Measurements from ENCODE around the gene RPS19. TPM values are rescaled to one million over a fixed set of nuclear protein-coding genes. Genes with fewer than 3 reads are reported as not detected.

RPS19 gene
- total RNA-seq, 1 experiment from 2014 or later = 2,593 TPM

DNA sequence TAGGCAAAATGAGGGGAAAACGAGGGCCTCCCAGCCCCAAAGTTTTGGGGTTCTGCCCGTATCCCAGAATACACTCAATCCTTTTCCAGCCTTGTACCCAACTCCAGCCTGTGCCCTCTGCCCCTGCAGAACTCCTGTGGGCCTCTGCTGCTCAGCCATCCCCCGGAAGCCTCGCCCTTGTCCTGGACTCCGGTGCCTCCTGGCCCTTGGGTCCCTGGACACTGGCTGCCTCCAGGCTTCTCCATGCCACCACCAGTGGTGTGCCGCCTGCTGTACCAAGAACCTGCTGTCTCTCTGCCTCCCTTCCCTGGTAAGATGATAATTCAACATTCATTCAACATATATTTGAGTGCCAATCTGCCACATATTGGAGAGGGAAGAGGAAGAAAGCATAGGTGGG is 11.4 kb upstream of the RPS19 start:
- no peak overlapping the region for H2AFZ ChIP-seq
- H3K79me2 ChIP-seq (ENCODE audit: low read depth) = no peaks in the 10 kb centered on the region
- intact Hi-C loops (cut with micrococcal nuclease; ENCODE audit: unreplicated experiment) = no loop called here
- ChIA-PET POLR2A (ENCODE audit: unreplicated experiment) (no interaction called here), CTCF (interaction anchor here (0.6 kb wide), 2 partner anchors 21 to 185 kb away, joined by 4 to 16 read pairs; no protein-coding TSS in a partner anchor)
- peaks cover 46% of the 10 kb centered on the region for H3K27me3 ChIP-seq (ENCODE audit: insufficient read depth, low read depth)
- H3K9me3 ChIP-seq (ENCODE audit: insufficient read depth, low read depth) = no peaks in the 10 kb centered on the region
- no peak overlapping the region for H3K4me2 ChIP-seq
- H3K9me2 ChIP-seq (ENCODE audit: insufficient read depth) = no peaks in the 10 kb centered on the region
- no TSS peak for BruUV-seq (replicated peaks)
- no peaks in the 10 kb centered on the region for H3K4me1 ChIP-seq (replicated peaks; ENCODE audit: insufficient read depth)
- no peaks in the 10 kb centered on the region for H4K20me1 ChIP-seq (ENCODE audit: insufficient read depth)
- H3K36me3 ChIP-seq (ENCODE audit: low read depth) = no peaks in the 10 kb centered on the region
- no peaks in the 10 kb centered on the region for H3F3A ChIP-seq (ENCODE audit: insufficient read depth, low read depth)
- no peak overlapping the region for H3K27ac ChIP-seq
- TF ChIP-seq, protein P1, sequence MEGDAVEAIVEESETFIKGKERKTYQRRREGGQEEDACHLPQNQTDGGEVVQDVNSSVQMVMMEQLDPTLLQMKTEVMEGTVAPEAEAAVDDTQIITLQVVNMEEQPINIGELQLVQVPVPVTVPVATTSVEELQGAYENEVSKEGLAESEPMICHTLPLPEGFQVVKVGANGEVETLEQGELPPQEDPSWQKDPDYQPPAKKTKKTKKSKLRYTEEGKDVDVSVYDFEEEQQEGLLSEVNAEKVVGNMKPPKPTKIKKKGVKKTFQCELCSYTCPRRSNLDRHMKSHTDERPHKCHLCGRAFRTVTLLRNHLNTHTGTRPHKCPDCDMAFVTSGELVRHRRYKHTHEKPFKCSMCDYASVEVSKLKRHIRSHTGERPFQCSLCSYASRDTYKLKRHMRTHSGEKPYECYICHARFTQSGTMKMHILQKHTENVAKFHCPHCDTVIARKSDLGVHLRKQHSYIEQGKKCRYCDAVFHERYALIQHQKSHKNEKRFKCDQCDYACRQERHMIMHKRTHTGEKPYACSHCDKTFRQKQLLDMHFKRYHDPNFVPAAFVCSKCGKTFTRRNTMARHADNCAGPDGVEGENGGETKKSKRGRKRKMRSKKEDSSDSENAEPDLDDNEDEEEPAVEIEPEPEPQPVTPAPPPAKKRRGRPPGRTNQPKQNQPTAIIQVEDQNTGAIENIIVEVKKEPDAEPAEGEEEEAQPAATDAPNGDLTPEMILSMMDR (conservative IDR thresholded peaks at IDR 0.05) = no peak
- TF ChIP-seq EZH2 (IDR thresholded peaks at IDR 0.05; ENCODE audit: low read depth) = no peak
- no peak for DNase-seq
- no peak overlapping the region for H3K4me3 ChIP-seq

DNA sequence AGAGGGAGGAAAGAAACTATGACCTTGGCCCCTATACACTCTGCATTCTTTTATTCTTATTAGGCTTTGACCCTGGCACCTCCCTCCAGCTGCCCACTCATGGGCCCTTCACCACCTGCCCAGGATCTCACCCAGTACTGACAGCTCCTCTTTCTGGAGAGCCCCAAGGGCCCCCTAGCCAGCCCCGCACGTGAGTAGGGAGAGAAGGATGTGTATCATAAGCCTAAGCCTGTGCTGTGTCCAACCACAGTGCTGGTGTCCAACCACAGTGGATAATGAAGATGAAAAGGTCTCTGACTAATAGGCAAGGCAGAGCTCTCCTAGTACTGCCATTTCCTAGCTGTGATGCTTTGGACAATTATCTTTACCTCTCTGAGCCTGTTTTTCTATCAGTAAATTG is 11.0 kb upstream of the RPS19 start:
- Histone ChIP-seq H2AFZ (no peak overlapping the region), H3K4me1 (replicated peaks; ENCODE audit: insufficient read depth) (no peaks in the 10 kb centered on the region), H3K9me2 (ENCODE audit: insufficient read depth) (no peaks in the 10 kb centered on the region), H3K79me2 (ENCODE audit: low read depth) (no peaks in the 10 kb centered on the region), H3K9me3 (ENCODE audit: insufficient read depth, low read depth) (no peaks in the 10 kb centered on the region), H3K4me2 (no peak overlapping the region), H3F3A (ENCODE audit: insufficient read depth, low read depth) (no peaks in the 10 kb centered on the region), H3K27ac (no peak overlapping the region), H3K36me3 (ENCODE audit: low read depth) (no peaks in the 10 kb centered on the region), H3K27me3 (ENCODE audit: insufficient read depth, low read depth) (peaks cover 50% of the 10 kb centered on the region), H4K20me1 (ENCODE audit: insufficient read depth) (no peaks in the 10 kb centered on the region), H3K4me3 (no peak overlapping the region)
- ChIA-PET CTCF (no interaction called here), POLR2A (ENCODE audit: unreplicated experiment) (no interaction called here)
- BruUV-seq (replicated peaks) = no TSS peak
- TF ChIP-seq, protein P1 (conservative IDR thresholded peaks at IDR 0.05) = no peak
- no peak for TF ChIP-seq EZH2 (IDR thresholded peaks at IDR 0.05; ENCODE audit: low read depth)
- intact Hi-C loops (cut with micrococcal nuclease; ENCODE audit: unreplicated experiment) = no loop called here
- no peak for DNase-seq

DNA sequence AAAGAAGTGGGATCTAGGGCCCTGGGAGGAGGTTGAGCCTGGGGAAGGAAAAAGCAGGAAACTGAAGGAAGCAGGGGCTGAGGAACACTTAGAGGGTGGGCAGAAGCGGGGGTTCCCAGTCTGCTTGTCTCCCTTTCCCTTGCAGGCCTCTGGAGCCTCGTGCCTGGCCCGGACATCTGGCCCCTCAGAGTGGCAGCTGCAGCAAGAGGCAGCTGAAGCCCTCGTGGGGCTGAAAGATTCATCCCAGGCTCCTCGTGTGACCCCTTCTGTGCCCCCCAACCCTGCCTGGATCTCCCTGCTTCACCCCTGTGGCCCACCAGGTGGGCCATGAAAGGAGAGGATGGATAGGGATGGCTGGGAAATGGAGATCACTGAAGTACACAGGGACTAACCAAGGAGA is 9.7 kb upstream of the RPS19 start:
- CTCF ChIA-PET = no interaction called here
- Histone ChIP-seq H3K27me3 (ENCODE audit: insufficient read depth, low read depth) (peaks cover 63% of the 10 kb centered on the region), H4K20me1 (ENCODE audit: insufficient read depth) (no peaks in the 10 kb centered on the region), H3K9me3 (ENCODE audit: insufficient read depth, low read depth) (no peaks in the 10 kb centered on the region), H3K27ac (no peak overlapping the region), H3K4me3 (no peak overlapping the region), H2AFZ (no peak overlapping the region), H3K4me2 (no peak overlapping the region), H3K79me2 (ENCODE audit: low read depth) (no peaks in the 10 kb centered on the region), H3K9me2 (ENCODE audit: insufficient read depth) (no peaks in the 10 kb centered on the region), H3K4me1 (replicated peaks; ENCODE audit: insufficient read depth) (no peaks in the 10 kb centered on the region), H3K36me3 (ENCODE audit: low read depth) (no peaks in the 10 kb centered on the region), H3F3A (ENCODE audit: insufficient read depth, low read depth) (no peaks in the 10 kb centered on the region)
- intact Hi-C loops (cut with micrococcal nuclease; ENCODE audit: unreplicated experiment) = loop anchor here (10.0 kb wide), 1 partner anchor 1706 kb away; no protein-coding TSS in a partner anchor
- POLR2A ChIA-PET (ENCODE audit: unreplicated experiment) = no interaction called here
- no TSS peak for BruUV-seq (replicated peaks)
- no peak for DNase-seq
- TF ChIP-seq EZH2 (IDR thresholded peaks at IDR 0.05; ENCODE audit: low read depth) = no peak
- TF ChIP-seq, protein P1 (conservative IDR thresholded peaks at IDR 0.05) = no peak

All from PC-9 (cell line).